HG03108 (cell line): Measurements from ENCODE around the gene PCA3.

Experiments
- ATAC-seq: cut with Tn5 transposase; IDR thresholded peaks from one replicate; pipeline ENCODE4 v1.9.1; 2021; ENCODE audit warnings: moderate library complexity; ENCODE audit not compliant: unreplicated experiment

The PCA3 gene

GRCh38 chr9:76818271-76818670 lies 54.0 kb downstream of the PCA3 start:
- no peak for ATAC-seq

GRCh38 chr9:76820431-76820830 lies 56.2 kb downstream of the PCA3 start:
- ATAC-seq = no peak

GRCh38 chr9:76827296-76828080 lies 63.2 kb downstream of the PCA3 start:
- no peak for ATAC-seq

- no peak for ATAC-seq
These were observed 64.2 kb downstream of the PCA3 start for GRCh38 chr9:76828447-76828846.

GRCh38 chr9:76835571-76836283 lies 71.5 kb downstream of the PCA3 start:
- no peak for ATAC-seq
